Endometrial microvascular endothelial cells (primary cell): ENCODE data around the gene TRNP1. TPM values are rescaled to one million over a fixed set of nuclear protein-coding genes. Genes with fewer than 3 reads are reported as not detected.

Experiments used
- in situ Hi-C: cut with HindIII; loops from 2 replicates; pipeline ENCODE4 v1.10.0; 2017; ENCODE audit warnings: low sequenced_read_pairs, low pct_unique_long_range_greater_than_20kb; ENCODE audit errors: inconsistent ontology term
- total RNA-seq: library from RNA; depleted of rRNA; stranded (reverse); fragments of >200 nt; gene quantifications from one replicate; pipeline ENCODE4 v1.2.3, GENCODE V29; 2015; ENCODE audit errors: inconsistent ontology term

TRNP1 gene
- total RNA-seq, 1 donor from 2014 or later = 49.9 TPM

DNA sequence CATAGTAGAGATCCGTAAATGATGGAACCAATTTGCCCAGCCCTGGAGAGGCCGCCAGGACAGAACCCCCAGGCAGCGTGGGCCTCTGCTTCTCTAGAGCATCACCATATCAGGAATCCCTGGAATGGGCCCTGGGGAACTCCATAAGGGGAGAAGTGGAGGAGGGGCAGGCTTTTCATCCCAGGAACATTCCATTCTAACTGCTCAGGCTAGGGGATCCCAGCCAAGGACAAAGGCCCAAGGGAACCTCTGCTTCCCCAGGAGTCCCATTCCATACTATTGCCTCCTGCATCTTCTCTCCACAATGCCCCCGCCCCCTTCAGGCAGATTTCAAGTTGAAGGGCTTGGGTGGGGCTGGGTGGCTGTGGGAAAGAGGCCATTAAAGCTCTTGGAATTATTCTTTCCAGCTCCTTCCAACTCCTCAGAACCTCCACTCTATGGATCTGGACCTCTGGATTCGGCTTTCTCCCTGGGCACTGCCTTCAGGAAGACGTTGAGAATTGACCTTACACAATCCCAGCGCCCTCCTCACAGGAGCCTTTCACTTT, 6.0 kb downstream of the TRNP1 start:
- in situ Hi-C loops = no loop called here

DNA sequence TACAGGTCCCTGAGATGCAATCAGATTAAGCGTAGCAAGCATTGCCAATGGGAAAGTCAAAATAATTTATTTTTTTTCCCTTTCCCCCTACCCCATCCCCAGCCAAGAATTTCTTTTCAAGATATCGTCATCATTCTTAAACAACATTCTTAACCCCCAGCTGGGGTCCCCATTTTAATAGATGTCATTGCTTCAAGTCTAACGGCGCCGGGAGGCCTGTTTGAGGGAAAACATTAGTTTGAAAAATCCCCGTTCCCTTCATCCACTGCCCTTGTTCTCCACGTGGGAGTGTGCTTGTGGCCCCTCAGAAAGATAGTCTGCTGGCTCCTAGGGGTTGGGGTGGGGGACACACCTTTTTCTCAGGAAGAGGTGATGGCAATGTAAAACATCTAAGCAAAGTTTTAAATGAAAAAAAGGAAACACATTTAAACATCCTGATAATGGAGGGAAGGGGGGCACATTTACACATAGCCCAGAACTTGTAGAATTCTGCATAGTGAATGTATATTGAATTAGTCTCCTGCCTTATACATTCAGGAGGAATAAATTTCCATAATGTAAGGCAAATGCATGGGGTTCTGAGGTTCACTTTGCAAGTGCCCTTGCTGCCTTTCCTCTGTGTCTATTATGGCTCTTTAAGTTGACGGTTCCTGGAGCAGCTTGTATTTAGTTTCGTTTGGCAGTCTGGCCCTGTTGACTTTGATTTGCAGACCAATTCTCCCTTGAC, 6.8 kb downstream of the TRNP1 start:
- in situ Hi-C loops = no loop called here

DNA sequence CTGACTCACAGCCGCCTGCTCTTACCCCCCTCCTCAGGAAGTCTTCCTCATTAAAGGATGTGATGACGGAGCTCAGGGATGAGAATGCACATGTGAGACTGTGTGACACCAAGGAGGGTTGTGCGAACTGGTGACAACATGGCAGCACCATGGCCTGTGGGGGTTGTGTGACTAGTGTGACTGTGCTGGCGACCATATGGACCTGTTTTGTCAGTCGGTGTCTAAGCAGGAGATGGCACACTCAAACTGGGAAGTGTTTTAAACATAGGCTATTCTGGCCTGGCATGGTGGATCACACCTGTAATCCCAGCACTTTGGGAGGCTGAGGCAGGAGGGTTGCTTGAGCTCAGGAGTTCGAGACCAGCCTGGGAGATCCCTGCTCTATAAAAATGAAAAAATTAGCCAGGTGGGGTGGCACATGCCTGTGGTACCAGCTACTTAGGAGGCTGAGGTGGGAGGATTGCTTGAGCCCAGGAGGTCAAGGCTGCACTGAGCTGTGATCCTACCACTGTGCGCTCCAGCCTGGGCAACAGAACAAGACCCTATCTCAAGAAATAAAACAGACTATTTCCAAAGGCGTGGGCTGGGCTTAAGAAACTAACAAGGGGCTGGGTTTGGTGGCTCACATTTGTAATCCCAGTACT, 7.4 kb downstream of the TRNP1 start:
- in situ Hi-C loops = no loop called here

DNA sequence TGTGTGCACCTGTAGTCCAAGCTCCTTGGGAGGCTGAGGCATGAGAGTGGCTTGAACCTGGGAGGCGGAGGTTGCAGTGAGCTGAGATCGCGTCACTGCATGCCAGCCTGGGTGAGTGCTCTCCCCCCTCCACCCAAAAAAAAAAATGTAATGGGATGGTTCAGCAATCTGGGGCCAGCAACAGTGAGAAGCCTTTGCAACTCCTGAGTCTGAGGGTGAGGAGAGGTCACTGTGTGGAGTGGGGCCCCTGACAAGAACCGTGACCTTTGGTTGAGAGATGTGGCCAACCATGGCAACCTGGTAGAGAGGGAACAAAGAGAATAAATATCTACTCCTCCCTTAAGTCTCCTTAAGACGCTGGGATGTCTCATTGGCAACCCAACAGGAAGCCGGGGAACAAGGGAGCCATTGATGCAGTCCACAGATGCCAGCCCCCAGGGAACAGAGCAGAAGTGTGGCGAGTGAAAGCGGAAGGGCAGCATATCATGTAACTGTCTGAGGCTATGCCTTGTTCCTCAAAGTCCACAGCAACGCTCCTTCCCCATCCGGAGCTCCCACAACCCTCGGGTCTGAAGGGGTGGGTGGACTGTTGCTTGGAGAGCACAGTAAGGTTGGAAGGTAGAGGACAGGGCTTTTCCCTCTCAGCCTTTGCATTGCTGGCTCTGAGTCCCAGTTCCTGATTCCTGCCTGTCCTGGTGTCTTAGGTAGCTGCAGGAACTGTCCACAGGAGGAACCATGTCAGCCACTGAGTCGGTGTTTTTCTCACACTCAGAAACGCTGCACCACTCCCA, 8.3 kb downstream of the TRNP1 start:
- in situ Hi-C loops = no loop called here

DNA sequence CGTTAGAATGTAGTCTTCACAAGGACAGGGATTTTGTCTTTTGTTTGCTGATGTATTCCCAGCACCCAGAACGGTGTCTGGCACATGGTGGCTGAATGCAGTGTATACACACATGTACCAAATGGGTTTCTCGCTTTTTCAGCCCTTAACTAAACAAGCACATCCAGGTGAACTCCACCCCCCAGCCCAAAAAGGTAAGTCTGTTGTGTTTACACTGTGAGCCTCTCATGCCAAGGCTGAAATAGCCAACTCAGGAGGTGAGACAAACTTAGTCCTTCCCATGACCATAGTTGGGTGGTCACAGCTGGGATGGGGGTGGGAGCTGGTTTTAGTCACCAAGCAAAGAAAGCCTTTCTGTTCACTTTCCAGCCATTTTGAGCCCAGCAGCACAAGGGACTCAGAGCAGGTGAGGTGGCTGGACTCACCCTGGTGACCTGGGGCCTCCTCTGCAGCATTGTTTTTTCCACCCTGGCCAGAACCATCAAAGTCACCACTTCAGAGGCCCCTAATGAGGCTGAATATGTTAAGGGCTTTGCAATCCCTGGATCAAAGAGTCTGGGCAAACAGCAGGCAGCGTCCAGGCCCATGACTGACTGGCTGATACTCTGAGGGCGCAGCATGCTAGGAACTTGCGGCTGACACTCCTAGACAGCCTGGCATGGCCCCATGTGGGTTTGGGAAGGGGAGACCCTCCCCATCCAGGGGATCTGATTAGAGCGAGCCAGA, 10.4 kb downstream of the TRNP1 start:
- in situ Hi-C loops = no loop called here

DNA sequence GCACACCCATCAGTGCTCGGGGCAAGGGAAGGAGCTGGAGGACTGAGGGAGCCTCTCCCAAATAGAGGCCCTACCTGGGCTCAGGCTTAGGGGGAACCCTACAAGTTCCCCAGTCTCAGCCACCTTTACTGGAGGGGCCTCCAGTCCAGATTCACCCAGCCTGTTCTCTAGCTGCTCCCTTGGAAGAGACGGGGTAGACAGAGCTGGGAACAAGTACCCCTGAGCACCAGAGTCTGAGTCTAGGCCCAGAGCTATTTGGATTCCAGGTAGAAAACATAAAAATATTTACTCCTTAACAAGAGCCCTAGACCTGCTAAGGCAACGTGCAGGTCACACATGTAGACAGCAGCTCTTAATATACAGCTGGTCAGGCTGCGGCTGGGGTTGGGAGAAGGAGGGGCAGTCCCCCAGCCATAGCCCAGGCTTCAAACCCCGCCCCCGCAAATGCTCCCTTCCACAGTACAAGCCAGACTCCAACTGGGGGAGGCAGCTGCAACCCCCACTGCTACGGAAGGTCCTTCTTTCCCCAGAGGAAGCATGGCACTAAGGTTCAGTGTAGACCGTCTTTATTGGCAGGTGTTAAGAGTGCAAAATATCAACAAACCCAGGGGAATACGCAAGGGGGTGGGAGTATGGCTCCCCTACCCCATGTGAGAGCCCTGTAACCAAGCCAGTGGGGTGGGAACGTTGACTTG, 11.1 kb downstream of the TRNP1 start:
- in situ Hi-C loops = no loop called here

DNA sequence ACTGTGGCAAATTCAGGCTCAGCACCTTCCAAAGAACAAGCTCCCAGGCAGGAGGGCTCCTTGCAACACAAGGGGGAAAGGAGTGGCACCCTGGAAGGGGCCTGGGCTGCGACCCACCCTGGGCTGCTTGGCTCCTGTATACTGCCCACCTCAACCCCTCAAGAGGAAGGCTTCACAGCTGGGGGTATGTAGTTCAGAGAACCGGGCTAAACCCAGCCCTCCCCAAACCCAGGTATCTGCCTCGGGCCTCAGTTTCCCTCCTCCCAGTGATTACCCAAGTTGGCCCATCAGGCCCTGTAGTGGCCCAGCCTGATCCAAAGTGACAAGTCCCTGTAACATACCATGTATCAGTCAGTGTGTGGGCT, 11.7 kb downstream of the TRNP1 start:
- in situ Hi-C loops = no loop called here

DNA sequence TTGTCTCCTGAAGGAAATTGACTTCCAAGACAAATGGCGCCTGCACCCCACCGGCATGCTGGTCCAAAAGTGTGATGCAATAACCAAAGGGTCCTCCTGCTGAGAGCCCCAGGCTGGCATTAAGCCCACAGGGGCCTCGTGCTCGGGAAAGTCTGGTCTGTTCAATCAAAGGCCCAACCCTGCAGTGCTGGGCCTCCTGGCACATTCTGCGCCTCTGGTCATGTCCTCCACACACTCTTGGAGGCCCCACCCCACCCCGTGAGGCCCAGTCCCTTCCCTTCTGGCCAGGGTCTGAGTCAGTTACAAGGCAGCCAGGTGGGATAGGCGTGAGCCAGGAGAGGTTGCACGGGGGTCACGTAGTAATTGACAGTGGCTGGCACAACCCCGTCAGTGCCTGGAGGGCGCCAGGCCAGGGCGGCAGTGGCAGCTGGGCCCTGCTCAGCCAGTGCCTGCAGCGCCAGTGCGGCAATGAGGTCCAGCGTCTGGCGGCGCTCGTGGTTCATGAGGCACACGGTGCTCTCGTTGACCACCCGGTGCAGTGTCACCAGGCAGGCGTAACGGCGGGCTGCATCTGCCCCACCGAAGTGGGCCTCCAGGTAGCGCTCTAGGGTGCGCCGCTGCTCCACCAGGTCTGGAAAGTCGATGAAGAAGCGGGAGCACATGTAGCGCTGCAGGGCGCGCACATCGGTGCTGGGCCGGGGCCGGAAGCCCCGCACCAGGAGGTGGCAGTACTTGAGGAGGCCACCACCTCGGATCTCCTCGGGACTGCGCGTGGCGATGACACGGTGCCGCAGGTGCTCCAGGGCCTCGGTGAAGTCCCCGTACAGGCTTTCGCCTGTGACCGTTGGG, 12.4 kb downstream of the TRNP1 start:
- in situ Hi-C loops = no loop called here

DNA sequence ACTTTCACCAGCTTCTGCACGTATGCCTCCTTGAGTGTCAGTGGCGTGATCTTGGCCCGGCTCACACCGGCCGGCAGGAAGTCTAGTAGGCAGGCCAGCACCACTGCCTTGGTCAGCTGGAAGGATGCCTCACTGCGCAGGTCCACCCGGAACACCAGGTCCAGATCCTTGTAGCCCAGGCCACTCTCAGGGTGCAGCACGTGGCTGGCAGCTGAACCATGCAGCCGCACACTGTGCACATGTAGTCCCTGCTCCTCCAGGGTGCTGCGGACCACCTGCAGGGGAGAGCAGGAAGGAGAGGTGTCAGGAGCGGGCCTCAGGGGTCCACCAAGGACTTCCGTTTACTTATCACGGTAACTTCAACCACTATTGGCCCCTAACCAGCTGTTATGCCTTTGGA, 13.2 kb downstream of the TRNP1 start:
- in situ Hi-C loops = no loop called here

DNA sequence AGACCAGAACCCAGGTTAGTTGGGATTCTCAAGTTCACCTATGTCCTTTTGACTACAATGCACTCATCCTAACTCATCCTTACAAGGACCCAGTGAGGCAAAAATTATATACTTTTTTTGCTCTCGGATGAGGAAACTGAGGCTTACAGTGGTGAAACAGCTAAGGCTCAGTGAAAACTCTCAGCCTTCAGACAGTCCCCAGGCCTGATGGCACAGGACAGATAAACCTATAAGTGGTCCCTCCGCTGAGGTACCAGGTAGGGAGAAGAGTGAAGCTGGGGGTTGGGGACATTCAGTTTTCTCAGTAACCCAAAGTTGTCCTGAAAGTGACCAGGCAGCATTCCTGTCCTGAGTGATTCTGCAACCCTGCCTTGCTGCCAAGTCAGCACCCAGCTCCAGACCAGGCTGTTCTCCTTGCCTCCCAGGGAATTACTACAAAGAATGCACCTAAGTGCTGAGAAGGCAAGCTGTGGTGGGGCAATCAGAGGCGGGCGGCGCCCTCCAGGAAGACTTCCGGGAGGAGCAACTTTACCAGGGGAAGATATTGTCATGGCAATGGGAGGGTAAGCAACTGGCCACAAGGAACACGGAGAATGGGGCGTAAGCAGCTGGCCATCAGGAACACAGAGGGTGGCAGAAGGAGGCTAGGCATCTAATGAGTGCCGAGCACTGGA, 14.6 kb downstream of the TRNP1 start:
- in situ Hi-C loops = no loop called here

DNA sequence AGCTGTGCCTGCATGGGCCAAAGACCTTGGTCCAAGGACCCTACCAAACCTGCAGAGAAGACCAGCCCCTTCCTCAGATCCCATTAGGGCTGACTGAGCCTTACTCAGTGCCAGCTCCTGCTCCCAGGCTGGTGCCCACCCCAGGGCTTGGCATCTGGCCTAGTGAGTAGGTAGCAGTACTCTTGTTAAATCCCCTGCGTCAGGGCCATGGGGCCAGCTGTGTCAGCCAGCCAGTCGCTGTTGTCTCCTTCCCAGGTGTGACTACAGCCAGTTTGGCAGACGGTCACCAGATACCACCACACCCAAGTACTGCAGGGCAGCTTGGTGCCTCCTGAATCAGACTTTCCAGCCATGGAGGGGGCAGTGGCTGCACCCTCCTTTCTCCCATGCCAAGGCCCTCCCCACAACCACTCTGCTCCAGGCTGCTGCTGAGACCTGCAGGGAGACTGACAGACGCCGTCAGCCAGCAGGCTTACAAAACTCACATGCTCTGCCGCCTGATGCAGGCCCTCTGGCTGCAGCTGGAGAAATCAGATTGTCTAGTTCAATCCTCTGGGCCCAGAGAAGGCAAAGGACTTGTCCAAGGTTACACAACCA, 16.2 kb downstream of the TRNP1 start:
- in situ Hi-C loops = no loop called here

DNA sequence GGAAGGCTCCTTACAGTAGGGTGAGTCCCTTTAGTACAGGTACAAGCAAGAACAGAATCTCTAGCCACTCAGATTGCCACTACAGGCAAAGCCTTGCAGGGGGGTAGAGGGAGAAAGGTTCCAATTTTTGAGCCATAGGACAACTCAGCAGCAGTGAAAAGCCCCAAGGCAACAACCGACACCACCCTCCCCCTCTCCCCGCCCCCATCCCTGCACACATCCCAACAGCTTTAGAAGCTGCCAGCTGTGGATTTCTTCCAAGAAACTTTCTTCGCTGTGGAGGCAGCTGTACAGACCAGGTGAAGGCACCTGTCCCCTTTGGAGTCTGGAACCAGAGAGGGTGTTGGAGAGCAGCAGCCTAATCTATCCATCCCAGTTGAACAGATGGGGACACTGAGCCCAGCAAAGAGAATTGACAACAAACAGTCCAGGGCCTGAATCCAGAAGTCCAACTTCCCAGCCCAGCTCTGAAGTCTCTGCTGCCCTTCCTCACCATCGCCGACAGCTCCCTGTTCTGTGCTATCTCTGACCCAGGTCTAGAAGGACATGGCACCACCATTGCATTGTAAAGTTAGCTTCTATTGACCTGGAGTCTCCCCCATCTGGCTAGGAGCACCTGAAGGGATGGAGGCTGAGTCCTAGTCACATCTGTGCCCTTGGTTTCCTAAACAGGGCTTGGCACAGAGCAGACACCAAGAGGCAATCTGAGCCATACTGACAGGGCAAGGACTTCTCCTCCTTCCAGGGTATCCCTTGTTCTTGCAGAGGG, 16.9 kb downstream of the TRNP1 start:
- in situ Hi-C loops = no loop called here

DNA sequence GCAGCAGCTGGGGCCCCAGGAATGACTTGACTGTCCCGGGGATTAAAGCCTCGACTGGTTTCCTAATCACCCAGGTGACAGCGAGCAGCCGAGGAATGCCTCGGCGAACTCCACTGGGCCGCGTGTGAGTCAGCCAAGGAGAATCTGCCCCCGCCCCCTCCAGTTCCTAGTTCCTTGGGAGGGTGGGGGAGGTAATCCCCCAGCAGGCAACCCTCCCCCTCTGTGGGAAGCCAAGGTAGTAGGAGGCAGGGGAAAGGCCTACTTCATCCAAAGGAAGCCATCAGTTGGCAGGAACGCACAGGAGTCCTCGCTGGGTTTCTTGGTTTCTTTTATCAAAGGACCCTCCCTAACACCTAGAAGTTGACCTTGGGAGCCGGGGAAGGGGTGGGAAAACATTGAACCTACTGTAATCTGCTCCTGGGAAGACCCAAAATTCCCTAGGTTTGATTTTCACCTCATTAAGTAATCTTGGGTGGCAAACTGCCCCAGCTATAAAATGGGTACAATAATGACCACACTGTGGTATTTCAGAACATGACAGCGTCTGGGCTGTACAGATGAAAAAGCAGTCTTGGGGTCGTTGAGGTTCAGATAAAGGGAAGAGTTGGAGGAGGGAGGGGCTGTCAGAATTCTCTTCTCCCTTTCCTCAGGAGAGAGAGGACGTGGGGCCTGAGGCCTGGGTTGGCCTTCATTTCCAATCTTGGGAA, 17.7 kb downstream of the TRNP1 start:
- in situ Hi-C loops = no loop called here

DNA sequence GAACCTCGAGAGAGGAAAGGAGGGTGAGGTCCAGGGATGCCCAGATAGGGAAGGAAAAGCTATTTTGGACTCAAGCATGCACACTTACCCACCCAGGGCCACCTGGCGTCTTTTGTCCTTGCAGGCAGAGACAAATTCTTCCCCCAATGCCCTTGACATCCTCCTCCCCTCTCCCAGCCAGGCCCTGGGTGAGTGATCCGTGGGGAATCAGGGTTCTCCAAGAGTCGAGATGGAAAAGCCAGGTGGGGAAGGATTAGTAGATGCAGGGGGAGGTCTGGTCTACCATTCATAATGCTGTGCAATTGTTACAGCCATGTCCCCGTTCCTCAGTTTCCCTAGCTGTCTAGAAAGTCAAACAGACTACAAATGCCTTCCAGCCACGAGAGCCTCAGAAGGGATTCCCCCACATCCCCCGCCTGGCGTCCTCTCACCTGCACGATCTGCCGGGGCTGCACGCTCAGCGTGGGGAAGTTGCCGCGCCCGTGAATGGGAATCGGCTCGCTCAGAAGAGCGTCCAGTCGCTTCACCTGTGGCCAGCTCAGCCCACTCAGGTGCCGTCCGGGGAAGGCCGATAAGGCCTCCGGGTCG, 18.6 kb downstream of the TRNP1 start:
- in situ Hi-C loops = no loop called here

DNA sequence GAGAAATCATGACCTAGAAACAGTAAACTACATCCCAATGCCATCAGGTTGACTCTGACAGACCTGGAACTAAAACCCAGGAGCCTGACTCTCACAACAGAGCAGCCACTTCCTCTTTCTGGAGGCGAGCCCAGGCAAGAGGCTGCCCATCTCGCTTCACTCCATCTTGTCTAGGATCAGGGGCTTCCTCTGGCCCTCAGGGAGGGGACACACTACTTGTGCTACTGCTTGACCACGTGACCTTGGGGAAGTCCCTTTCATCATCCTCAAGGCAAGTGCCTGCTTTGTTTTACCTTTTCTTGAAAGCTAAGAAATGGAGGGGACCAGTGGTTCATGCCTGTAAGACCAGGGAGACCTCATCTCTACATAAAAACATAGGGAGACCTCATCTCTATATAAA, 21.8 kb downstream of the TRNP1 start:
- in situ Hi-C loops = no loop called here
